Measurements from ENCODE around the gene MRPL11.

The MRPL11 gene

GRCh38 chr11:66417000-66417399 is 21.6 kb downstream of the MRPL11 start:
- TF ChIP-seq, protein P1, sequence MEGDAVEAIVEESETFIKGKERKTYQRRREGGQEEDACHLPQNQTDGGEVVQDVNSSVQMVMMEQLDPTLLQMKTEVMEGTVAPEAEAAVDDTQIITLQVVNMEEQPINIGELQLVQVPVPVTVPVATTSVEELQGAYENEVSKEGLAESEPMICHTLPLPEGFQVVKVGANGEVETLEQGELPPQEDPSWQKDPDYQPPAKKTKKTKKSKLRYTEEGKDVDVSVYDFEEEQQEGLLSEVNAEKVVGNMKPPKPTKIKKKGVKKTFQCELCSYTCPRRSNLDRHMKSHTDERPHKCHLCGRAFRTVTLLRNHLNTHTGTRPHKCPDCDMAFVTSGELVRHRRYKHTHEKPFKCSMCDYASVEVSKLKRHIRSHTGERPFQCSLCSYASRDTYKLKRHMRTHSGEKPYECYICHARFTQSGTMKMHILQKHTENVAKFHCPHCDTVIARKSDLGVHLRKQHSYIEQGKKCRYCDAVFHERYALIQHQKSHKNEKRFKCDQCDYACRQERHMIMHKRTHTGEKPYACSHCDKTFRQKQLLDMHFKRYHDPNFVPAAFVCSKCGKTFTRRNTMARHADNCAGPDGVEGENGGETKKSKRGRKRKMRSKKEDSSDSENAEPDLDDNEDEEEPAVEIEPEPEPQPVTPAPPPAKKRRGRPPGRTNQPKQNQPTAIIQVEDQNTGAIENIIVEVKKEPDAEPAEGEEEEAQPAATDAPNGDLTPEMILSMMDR (IDR thresholded peaks at IDR 0.05; ENCODE audit: low read length, missing control alignments): no peak
- no peak for DNase-seq (ENCODE audit: low read depth)
- H3K4me3 ChIP-seq (replicated peaks; ENCODE audit: low read depth, low read length): no peak overlapping the region

GRCh38 chr11:66415423-66415822 is 23.2 kb downstream of the MRPL11 start:
- TF ChIP-seq, protein P1 (IDR thresholded peaks at IDR 0.05; ENCODE audit: low read length, missing control alignments): no peak
- no peak overlapping the region for H3K4me3 ChIP-seq (replicated peaks; ENCODE audit: low read depth, low read length)
- no peak for DNase-seq (ENCODE audit: low read depth)

DNA sequence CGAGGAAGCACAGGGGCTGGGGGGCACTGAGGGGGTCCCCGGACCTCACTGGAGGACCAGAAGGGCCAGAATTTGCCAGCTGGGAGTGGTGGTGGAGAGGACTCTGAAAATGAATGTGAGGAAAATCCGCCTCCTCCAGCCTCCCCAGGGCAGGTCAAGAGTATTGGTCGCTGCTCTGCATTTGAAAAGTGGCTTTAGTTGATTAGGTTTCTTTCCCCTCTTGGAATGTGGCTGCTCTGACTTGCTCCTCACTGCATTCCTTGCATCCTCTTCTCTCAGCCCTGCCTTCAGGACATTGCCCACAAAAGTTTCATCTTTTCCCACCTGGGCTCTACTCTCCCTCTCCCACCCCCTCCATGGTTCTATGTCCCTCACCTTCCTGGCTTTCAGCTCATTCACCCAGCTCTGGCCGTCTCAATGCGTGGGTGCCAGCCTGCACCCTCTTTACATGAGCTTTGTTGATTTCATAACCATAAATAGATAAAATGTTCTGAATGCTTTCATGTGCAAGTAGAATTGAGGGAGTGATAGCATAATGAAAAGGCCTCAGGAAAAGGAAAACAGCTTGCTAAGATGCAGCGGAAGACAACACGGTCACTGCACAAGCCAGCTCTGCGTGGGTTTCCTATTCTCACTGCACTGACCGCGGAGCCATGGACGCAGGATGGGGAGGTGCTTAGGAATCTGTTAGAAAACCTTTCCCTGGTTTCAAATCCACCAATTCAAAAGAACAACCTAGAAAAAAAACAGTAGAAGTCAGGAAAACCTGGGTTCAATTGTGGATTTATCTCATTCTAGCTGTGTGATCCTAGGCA is 24.3 kb downstream of the MRPL11 start:
- TF ChIP-seq, protein P1 (IDR thresholded peaks at IDR 0.05; ENCODE audit: low read length, missing control alignments): no peak
- no peak overlapping the region for H3K4me3 ChIP-seq (replicated peaks; ENCODE audit: low read depth, low read length)
- no peak for DNase-seq (ENCODE audit: low read depth)

- no peak for DNase-seq (ENCODE audit: low read depth)
- TF ChIP-seq, protein P1 (IDR thresholded peaks at IDR 0.05; ENCODE audit: low read length, missing control alignments): no peak
- H3K4me3 ChIP-seq (replicated peaks; ENCODE audit: low read depth, low read length): no peak overlapping the region
Measured at GRCh38 chr11:66413167-66413566, 25.5 kb downstream of the MRPL11 start.

- TF ChIP-seq, protein P1 (IDR thresholded peaks at IDR 0.05; ENCODE audit: low read length, missing control alignments): no peak
- H3K4me3 ChIP-seq (replicated peaks; ENCODE audit: low read depth, low read length): no peak overlapping the region
Measured at GRCh38 chr11:66412110-66412509, 26.5 kb downstream of the MRPL11 start.

GRCh38 chr11:66411323-66411722 is 27.3 kb downstream of the MRPL11 start:
- no peak for DNase-seq (ENCODE audit: low read depth)
- TF ChIP-seq, protein P1 (IDR thresholded peaks at IDR 0.05; ENCODE audit: low read length, missing control alignments): no peak
- no peak overlapping the region for H3K4me3 ChIP-seq (replicated peaks; ENCODE audit: low read depth, low read length)

More at GRCh38 chr11:66412110-66412509, 26.5 kb downstream of the MRPL11 start:
- DNase-seq (ENCODE audit: low read depth): no peak

DNA sequence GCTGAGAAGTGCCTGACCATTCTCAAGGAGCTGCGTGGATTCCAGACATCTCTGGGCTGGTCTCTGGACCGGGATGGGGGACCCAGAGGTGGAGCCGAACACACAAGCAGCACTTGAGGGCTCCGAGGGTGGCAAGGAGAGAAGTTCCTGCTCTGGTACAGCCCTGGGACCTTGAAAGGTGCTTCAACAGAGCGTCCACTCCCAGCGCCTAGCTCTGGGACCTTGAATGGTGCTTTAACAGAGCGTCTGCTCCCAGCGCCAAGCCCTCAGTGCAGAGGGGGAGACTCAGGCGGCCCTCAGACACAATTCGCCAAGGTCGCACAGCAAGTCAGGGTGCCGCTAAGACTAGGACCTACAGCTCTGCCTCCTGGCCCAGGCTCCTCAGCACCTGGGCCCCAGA is 28.5 kb downstream of the MRPL11 start:
- no peak for DNase-seq (ENCODE audit: low read depth)
- H3K4me3 ChIP-seq (replicated peaks; ENCODE audit: low read depth, low read length): no peak overlapping the region
- TF ChIP-seq, protein P1 (IDR thresholded peaks at IDR 0.05; ENCODE audit: low read length, missing control alignments): no peak
